ENCODE data around the gene OXA1L.
"Not testable (repeated sequence)": the region's sequence is repeated elsewhere in the genome, so short reads cannot be mapped to it uniquely, and the experiment has no call there.

The OXA1L gene

GRCh38 chr14:22764382-22764781 lies 2.1 kb upstream of the OXA1L start:
- DNase-seq (ENCODE audit: extremely low spot score, insufficient read length, low read depth): no peak
- FAIRE-seq: no peak

GRCh38 chr14:22767323-22767589 lies 768 bp downstream of the OXA1L start:
- no peak for FAIRE-seq
- no peak for DNase-seq (ENCODE audit: extremely low spot score, insufficient read length, low read depth)

- no peak for DNase-seq (ENCODE audit: extremely low spot score, insufficient read length, low read depth)
- no peak for FAIRE-seq
These were observed 2.5 kb downstream of the OXA1L start for GRCh38 chr14:22768947-22769346.

- DNase-seq (ENCODE audit: extremely low spot score, insufficient read length, low read depth) (no peak), FAIRE-seq (no peak)
These were observed 2.9 kb downstream of the OXA1L start for GRCh38 chr14:22769369-22769768.

DNA sequence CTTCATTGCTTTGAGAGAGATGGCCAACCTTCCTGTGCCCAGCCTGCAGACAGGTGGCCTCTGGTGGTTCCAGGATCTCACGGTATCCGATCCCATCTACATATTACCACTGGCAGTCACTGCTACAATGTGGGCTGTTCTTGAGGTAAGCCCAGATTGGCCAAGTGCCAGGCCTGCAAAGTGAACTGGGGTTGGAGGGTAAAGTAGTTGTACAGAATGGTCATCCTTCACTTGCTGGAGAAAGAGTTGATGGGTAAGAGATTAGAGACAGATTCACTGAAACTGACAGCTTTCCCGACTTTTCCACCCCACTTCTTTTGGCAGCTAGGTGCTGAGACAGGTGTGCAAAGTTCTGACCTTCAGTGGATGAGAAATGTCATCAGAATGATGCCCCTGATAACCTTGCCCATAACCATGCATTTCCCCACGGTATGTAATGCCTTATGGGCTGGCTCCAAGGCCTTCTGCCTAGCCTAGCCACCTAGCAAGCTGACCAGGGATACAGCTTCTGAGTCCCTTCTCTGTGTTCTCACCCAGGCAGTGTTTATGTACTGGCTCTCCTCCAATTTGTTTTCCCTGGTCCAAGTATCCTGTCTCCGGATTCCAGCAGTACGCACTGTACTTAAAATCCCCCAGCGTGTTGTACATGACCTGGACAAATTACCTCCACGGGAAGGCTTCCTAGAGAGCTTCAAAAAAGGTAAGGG lies 4.1 kb downstream of the OXA1L start:
- no peak for FAIRE-seq
- no peak for DNase-seq (ENCODE audit: extremely low spot score, insufficient read length, low read depth)

DNA sequence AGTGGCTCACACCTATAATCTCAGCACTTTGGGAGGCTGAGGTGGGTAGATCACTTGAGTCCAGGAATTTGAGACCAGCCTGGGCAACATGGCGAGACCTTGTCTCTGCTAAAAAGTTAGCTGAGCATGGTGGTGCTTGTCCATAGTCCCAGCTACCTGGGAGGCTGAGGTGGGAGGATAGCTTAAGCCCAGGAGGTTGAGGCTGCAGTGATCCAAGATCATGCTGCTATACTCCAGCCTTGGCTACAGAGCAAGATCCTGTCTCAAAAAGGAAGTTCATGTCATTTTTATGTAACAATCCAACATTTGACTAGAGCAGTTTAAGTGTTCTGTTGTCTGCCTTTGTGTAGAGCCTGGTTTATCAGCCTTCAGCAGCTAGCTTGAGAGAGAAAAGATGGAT lies 6.2 kb downstream of the OXA1L start:
- no peak for FAIRE-seq
- no peak for DNase-seq (ENCODE audit: extremely low spot score, insufficient read length, low read depth)

DNA sequence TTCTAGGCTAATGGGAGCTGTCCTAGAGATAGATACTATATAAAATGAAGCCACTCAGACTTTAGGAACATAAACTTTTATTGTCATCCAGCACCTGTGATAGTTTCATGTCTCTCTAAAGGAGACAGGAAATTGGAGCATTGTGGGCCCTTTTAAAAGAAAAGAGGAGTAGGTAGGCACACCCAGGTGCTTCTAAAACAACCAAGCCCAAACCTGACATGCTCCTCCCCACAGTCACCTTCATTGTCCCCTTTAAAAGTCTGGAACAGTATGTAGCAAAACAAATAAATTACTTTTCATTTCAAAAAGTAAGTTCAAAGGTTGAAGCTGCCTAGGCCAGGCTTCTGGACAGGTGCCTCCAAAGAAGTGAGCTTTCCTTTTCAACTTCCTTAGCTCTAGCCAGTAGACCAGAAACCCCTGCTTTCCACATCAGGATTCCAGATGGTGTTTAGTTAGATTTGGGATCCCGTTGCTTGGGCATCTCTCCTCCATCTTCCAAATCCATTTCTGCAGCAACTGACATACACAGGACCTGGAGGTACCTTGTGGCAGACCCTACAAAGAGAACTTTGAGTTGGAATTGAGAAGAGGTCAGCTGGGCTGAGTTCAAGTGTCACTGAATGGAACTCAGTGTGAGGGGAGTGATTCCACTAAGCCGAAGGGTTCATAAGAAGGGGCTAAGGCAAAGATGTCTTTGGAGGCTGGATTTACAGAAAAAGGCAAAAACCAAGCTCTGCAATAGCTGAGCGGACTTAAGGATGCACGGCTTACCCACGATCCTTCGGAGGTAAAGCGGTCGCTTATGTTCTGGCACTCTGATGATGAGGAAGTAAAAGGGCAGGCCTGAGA lies 6.9 kb downstream of the OXA1L start:
- FAIRE-seq: no peak
- no peak for DNase-seq (ENCODE audit: extremely low spot score, insufficient read length, low read depth)

DNA sequence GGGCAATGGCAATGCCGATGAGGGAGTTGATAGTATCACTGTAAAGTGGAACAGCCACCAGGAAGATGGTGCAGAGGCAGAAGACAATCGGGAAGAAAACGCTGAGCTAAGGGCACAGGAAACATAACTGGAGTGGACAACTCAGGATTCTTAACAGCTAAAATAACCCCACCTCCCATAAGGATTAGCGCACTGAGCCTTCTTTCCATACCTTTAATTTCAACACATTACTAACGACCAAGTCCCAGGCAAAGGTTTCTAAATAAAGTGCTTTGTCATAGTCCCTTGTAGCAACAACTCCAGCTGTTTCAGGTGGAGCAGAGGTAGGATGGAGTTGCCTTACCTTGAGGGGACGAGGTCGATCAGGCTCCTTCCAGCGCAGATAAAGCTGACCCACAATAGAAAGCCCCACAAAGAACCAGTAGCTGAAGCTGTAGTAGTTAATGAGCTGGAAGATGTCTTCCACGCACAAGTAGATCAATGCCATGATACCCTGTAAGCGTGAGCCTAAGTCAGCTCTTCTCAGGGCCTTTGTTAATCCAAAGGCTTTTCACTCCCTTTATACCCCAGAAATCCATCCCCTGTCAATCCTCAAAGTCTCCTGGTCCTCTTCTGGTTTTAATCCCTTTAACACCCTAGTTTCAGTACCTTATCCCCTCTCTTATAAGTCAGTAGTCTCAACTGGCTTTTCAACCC lies 7.7 kb downstream of the OXA1L start:
- FAIRE-seq: no peak
- no peak for DNase-seq (ENCODE audit: extremely low spot score, insufficient read length, low read depth)

GRCh38 chr14:22776215-22776614 lies 9.7 kb downstream of the OXA1L start:
- no peak for FAIRE-seq
- DNase-seq (ENCODE audit: extremely low spot score, insufficient read length, low read depth): no peak

DNA sequence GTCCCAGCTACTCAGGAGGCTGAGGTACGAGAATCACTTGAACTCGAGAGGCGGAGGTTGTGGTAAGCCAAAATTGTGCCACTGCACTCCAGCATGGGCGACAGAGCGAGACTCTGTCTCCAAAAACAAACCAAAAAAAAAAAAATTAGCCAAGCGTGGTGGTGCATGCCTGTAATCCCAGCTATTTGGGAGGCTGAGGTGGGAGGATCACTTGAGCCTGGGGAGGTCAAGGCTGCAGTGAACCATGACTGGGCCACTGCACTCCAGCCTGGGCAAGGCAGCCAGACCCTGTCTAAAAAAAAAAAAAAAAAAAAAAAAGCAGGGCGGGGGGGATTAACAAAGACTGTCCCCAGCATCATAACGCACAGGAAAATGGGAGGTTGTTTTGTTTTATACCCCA lies 10.4 kb downstream of the OXA1L start:
- DNase-seq (ENCODE audit: extremely low spot score, insufficient read length, low read depth); FAIRE-seq: not testable (repeated sequence)

- no peak for FAIRE-seq
- DNase-seq (ENCODE audit: extremely low spot score, insufficient read length, low read depth): no peak
These were observed 11.6 kb downstream of the OXA1L start for GRCh38 chr14:22778084-22778483.

DNA sequence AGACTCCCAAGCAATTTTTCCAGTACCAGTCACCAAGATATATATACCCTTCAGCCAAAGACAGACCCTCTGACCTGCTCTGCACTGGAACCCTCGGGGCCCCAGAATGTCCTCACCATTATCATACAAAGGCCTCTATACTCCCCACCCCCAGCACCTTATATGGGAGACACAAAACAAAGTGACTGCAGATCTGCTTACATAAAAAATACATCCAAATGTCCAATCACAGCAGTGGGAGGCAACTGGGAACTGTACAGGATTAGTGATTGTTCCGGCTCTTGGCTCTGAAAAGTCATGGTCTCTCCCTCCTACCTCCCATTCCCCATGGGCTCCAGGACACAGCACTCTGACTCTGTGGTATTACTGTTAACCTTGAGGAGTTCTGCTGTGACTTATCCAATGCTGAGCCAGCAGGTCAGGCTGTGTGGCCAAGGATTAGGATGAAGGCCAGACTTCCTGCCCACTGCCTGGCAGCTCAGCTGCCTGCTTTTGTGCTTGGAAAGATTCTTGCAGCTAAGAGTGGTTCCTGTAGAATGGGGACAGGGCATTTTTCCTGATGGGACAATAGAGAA lies 13.7 kb downstream of the OXA1L start:
- DNase-seq (ENCODE audit: extremely low spot score, insufficient read length, low read depth) (no peak), FAIRE-seq (no peak)

DNA sequence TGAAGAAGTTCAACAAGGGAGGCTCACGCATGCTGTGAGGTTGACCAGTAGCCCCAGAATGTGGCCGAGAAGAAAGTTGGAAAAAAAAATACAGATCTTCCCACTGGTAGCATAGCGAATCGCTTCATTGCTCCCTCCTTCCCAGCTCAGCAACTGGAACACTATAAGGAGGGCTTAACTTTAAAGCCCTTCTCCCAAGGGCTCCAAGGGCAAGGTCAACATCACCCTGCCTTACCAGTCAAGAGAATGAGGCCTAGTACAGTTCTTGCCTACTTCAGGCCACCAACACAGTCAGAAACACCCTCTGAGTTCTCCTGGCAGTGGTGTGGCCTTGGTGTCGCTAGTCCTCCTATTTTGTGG lies 14.4 kb downstream of the OXA1L start:
- FAIRE-seq: no peak

GRCh38 chr14:22781301-22781991 lies 15.0 kb downstream of the OXA1L start:
- FAIRE-seq (peak; percentile 9), DNase-seq (ENCODE audit: extremely low spot score, insufficient read length, low read depth) (no peak)

More for the DNA sequence above, 14.4 kb downstream of the OXA1L start:
- no peak for DNase-seq (ENCODE audit: extremely low spot score, insufficient read length, low read depth)

DNA sequence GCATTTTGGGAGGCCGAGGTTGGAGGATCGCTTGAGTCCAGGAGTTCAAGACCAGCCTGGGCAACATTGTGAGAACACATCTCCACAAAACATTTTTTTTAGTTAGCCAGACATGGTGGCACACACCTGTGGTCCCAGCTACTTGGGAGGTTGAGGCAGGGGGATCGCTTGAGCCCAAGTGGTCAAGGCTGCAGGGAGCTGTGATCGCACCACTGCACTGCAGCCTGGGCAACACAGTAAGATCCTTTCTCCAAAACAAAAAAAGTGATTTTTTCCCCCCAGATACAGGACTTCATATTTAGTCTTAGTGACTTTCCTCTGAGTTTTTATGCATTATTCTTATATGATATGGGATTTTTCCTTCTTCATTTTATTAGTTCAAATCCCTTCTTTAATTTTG lies 20.2 kb downstream of the OXA1L start:
- DNase-seq (ENCODE audit: extremely low spot score, insufficient read length, low read depth): no peak
- no peak for FAIRE-seq

- FAIRE-seq (peak; percentile 15), DNase-seq (ENCODE audit: extremely low spot score, insufficient read length, low read depth) (no peak)
These were observed 24.8 kb downstream of the OXA1L start for GRCh38 chr14:22791301-22791700.

GRCh38 chr14:22792158-22792557 lies 25.7 kb downstream of the OXA1L start:
- FAIRE-seq (no peak), DNase-seq (ENCODE audit: extremely low spot score, insufficient read length, low read depth) (no peak)

GRCh38 chr14:22793550-22793949 lies 27.1 kb downstream of the OXA1L start:
- not testable (repeated sequence) for FAIRE-seq; DNase-seq (ENCODE audit: extremely low spot score, insufficient read length, low read depth)

DNA sequence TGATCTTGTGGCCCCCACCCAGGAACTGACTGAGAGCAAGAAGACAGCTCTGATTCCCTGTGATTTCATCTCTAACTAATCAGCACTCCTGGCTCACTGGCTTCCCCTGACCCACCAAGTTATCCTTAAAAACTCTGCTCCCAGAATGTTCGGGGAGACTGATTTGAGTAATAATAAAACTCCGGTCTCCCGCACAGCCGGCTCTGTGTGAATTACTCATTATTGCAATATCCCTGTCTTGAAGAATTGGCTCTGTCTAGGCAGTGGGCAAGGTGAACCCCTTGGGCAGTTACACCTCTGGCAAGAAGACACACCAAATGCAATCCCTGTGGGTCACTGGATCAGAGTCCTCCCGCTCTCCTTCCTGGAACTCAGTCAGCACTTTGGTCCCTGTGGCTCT lies 27.5 kb downstream of the OXA1L start:
- DNase-seq (ENCODE audit: extremely low spot score, insufficient read length, low read depth): no peak

GRCh38 chr14:22794551-22794951 lies 28.1 kb downstream of the OXA1L start:
- peak; percentile 86 for FAIRE-seq

More for the DNA sequence above, 27.5 kb downstream of the OXA1L start:
- FAIRE-seq: no peak

More at GRCh38 chr14:22794551-22794951, 28.1 kb downstream of the OXA1L start:
- no peak for DNase-seq (ENCODE audit: extremely low spot score, insufficient read length, low read depth)
